Chondrocyte (in vitro differentiated cells): ENCODE measurements around the gene TMTC3. TPM values are rescaled to one million over a fixed set of nuclear protein-coding genes. Genes with fewer than 3 reads are reported as not detected.

Experiments used
- DNase-seq: peaks from one replicate; pipeline ENCODE4 v3.0.0; 2021; ENCODE audit warnings: mixed read lengths, low spot score
- H3K27ac Mint-ChIP-seq: one replicate; pipeline ENCODE4 v1.8.0; 2021; ENCODE audit warnings: mild to moderate bottlenecking, moderate library complexity, mixed read lengths; ENCODE audit not compliant: unreplicated experiment
- H3K27me3 Mint-ChIP-seq: 2 replicates; pipeline ENCODE4 v1.8.0; 2021; ENCODE audit warnings: low read depth, mixed read lengths
- H3K36me3 Mint-ChIP-seq: 2 replicates; pipeline ENCODE4 v1.8.0; 2021; ENCODE audit warnings: low read depth, mixed read lengths
- H3K4me1 Mint-ChIP-seq: 2 replicates; pipeline ENCODE4 v1.8.0; 2021; ENCODE audit warnings: low read depth, mild to moderate bottlenecking, mixed read lengths
- H3K4me3 Mint-ChIP-seq: one replicate; pipeline ENCODE4 v1.8.0; 2021; ENCODE audit warnings: mild to moderate bottlenecking, moderate library complexity, mixed read lengths; ENCODE audit not compliant: unreplicated experiment
- H3K9me3 Mint-ChIP-seq: 2 replicates; pipeline ENCODE4 v1.8.0; 2021; ENCODE audit warnings: low read depth, mixed read lengths
- CTCF ChIP-seq: fragments of 200-600 bp; sonication (generic); IDR thresholded peaks from 2 replicates; pipeline ENCODE4 v1.5.0; 2021; ENCODE audit warnings: antibody characterized with exemption, mild to moderate bottlenecking, moderate library complexity
- long read RNA-seq: library from polyadenylated mRNA; stranded (forward); transcript quantifications from one replicate; pipeline ENCODE4 v2.0.0, GENCODE V29; 2021
- total RNA-seq: library from RNA; stranded (reverse); gene quantifications from 3 replicates; pipeline ENCODE4 v1.2.1, GENCODE V29; 2021

The TMTC3 gene
- 47.4 to 63.6 TPM (median 50.5 TPM) in 3 replicates for total RNA-seq
- long read RNA-seq, full-length matches to known transcripts, result 3 of 5 reads
- long read RNA-seq, partial matches to known transcripts, result 0 of 5 reads
- long read RNA-seq, other reads (novel, unspliced or antisense), result 2 of 5 reads

DNA sequence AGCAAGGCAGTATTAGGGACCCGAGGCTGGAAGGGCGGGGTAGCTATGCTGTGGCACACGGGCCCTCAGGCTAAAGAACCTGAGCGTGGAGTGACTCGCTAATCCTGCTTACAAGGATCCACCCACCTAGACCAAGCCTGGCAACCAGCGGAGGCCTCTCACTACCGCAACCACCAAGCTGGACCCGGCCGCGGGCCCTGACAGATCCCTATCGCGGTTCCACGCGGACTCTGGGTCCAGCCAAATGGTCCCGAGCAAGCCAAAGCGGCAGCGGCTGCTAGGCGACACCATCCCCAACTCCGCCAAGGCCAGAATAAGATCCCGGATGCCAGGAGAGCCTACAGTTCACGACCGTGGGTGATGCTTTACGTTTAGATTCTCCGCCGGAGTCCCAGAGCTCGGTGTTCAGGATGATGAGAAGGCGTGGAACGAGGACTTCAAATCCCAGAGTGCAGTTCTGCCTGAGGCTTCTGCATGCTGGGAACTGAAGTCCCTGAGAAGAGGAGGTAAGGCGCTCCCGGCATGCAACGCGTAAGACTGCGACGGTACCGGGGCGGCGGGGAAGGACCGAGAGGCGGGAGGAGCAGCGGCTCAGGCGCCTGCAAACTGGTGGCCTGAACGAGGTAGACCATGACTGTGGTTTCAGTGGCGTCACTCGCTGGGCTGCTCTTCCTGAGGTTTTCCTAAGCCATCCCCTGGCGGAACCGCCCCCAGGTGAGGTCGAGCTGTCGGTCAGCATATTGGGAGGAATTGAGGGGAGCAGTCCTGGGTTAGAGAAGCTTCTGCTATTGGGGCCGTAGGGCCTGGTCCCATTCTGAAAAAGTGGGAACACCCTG lies at the start of gene TMTC3, which contains the start of gene CEP290:
Gene TMTC3, plus strand, starts transcription at position 534 of the 836 bp plus-strand sequence. CDS start 6,009 bp downstream, outside the sequence.
Gene CEP290, minus strand, starts transcription at position 315 of the 836 bp plus-strand sequence. CDS start 781 bp downstream, outside the sequence.
- DNase-seq, result peak; percentile 97
- Mint-ChIP-seq H3K4me3 (peak within 1 kb of the TSS; percentile 89), H3K27me3 (no peaks in the 10 kb centered on the region), H3K4me1 (peaks cover 19% of the 10 kb centered on the region), H3K36me3 (peaks cover 4% of the 10 kb centered on the region), H3K27ac (peak within 1 kb of the TSS; percentile 90), H3K9me3 (no peaks in the 10 kb centered on the region)
- no peak for TF ChIP-seq CTCF

GRCh38 chr12:88092771-88093170 lies 49.3 kb upstream of the TMTC3 start:
- TF ChIP-seq CTCF, result no peak
- no peak overlapping the region for H3K4me3 Mint-ChIP-seq
- peaks cover 10% of the 10 kb centered on the region for H3K36me3 Mint-ChIP-seq
- H3K27me3 Mint-ChIP-seq, result no peaks in the 10 kb centered on the region
- no peaks in the 10 kb centered on the region for H3K4me1 Mint-ChIP-seq
- H3K9me3 Mint-ChIP-seq, result no peaks in the 10 kb centered on the region
- no peak for DNase-seq
- no peak overlapping the region for H3K27ac Mint-ChIP-seq

DNA sequence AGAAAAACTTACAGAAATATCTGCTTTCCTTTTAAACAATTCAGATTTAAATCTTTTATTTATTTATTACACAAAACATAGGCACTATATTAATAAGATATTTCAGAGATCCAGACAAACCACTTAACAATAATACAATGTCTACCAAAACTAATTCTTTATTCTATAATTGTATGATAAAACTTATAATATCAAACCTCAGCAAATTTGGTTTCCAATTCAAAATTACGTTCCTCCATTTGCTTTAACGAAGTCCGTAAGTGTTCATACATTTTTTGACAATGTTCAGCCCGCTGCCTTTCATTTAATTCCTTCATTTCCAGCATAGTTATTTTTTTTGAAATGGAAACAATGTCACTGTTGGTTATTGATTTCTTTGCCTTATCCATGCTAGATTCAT lies 48.5 kb upstream of the TMTC3 start:
- Mint-ChIP-seq H3K4me3 (no peak overlapping the region), H3K9me3 (no peaks in the 10 kb centered on the region), H3K36me3 (peaks cover 12% of the 10 kb centered on the region), H3K27me3 (no peaks in the 10 kb centered on the region), H3K4me1 (no peaks in the 10 kb centered on the region), H3K27ac (no peak overlapping the region)
- no peak for TF ChIP-seq CTCF
- no peak for DNase-seq

DNA sequence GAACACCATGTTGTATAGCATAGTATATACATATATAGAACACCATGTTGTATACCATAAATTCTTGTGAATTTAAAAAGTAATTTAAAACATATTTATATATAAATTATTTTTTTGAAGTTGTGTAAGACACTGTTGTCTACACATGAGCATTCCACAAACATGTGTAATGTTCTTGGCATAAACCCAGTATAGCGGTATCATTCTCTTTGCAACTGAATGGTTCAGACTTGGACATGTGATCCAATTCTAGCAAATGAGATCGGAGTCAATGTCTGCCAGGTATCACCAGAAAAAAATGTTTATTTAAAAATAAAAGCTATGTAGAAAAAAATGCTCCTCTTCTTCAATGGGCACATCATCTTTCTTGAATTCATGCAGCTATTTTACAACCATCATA lies 34.1 kb upstream of the TMTC3 start:
- Mint-ChIP-seq H3K36me3 (peaks cover 20% of the 10 kb centered on the region), H3K27me3 (no peaks in the 10 kb centered on the region), H3K4me1 (peaks cover 3% of the 10 kb centered on the region), H3K4me3 (no peak overlapping the region), H3K9me3 (no peaks in the 10 kb centered on the region), H3K27ac (no peak overlapping the region)
- no peak for DNase-seq
- TF ChIP-seq CTCF, result no peak

GRCh38 chr12:88111074-88111652 lies 30.9 kb upstream of the TMTC3 start:
- Mint-ChIP-seq H3K27ac (no peak overlapping the region), H3K4me1 (peaks cover 12% of the 10 kb centered on the region), H3K36me3 (peaks cover 16% of the 10 kb centered on the region), H3K4me3 (no peak overlapping the region), H3K9me3 (no peaks in the 10 kb centered on the region), H3K27me3 (no peaks in the 10 kb centered on the region)
- no peak for DNase-seq
- peak; percentile 82 for TF ChIP-seq CTCF
